K562 (cell line): ENCODE data around the gene SLC4A2. TPM values are rescaled to one million over a fixed set of nuclear protein-coding genes. Genes with fewer than 3 reads are reported as not detected.

ENCODE experiments used
- ATF1 ChIP-seq, 2 experiments: fragments of 450-650 bp in 1 of 2; IDR thresholded peaks; 2 replicates each; pipeline ENCODE4 v1.6.1; 2016; ENCODE audit warnings: missing compliant biosample characterization in 1 of 2, missing genetic modification characterization in 1 of 2
- CBFA2T2 ChIP-seq: fragments of 450-650 bp; conservative IDR thresholded peaks from 2 replicates; pipeline ENCODE4 v1.6.1; 2017; ENCODE audit warnings: mild to moderate bottlenecking
- CBX8 ChIP-seq: fragments of 200-600 bp; sonication (generic); IDR thresholded peaks from 2 replicates; pipeline ENCODE4 v1.6.1; 2012; ENCODE audit warnings: borderline replicate concordance, mixed run types, low read depth, mild to moderate bottlenecking, moderate library complexity, mixed read lengths, low read length, control low read depth, inconsistent platforms; ENCODE audit not compliant: poor library complexity, severe bottlenecking; ENCODE audit errors: extremely low read depth
- CEBPZ ChIP-seq: fragments of 150-350 bp; IDR thresholded peaks from 2 replicates; pipeline ENCODE4 v1.6.1; 2014; ENCODE audit warnings: low read depth, mild to moderate bottlenecking, low read length, borderline replicate concordance
- CHD2 ChIP-seq: IDR thresholded peaks from 2 replicates; pipeline ENCODE4 v1.6.1; 2011; ENCODE audit warnings: low read depth, low read length
- ELF2 ChIP-seq: fragments of 250-450 bp; sonication (Bioruptor Pico); IDR thresholded peaks from 2 replicates; pipeline ENCODE4 v1.5.0; 2021; ENCODE audit warnings: mild to moderate bottlenecking
- EP400 ChIP-seq: fragments of 450-650 bp; IDR thresholded peaks from 2 replicates; pipeline ENCODE4 v1.6.1; 2017; ENCODE audit warnings: antibody characterized with exemption, mild to moderate bottlenecking, moderate library complexity
- GABPB1 ChIP-seq: sonication (generic); formaldehyde crosslinking; IDR thresholded peaks from 2 replicates; pipeline ENCODE4 v1.8.0; 2022; ENCODE audit warnings: mild to moderate bottlenecking, missing genetic modification reagents
- IRF2 ChIP-seq: sonication (generic); formaldehyde crosslinking; IDR thresholded peaks from 2 replicates; pipeline ENCODE4 v1.8.1; 2022; ENCODE audit warnings: mild to moderate bottlenecking, missing genetic modification reagents
- MLLT1 ChIP-seq, 2 experiments: fragments of 450-650 bp; IDR thresholded peaks; 2 replicates each; pipeline ENCODE4 v1.6.1; 2016
- NFXL1 ChIP-seq: fragments of 450-650 bp; formaldehyde crosslinking; IDR thresholded peaks from 2 replicates; pipeline ENCODE4 v1.4.0; 2021; ENCODE audit warnings: mild to moderate bottlenecking
- PCBP2 ChIP-seq: fragments of 200-400 bp; formaldehyde crosslinking; IDR thresholded peaks from 2 replicates; pipeline ENCODE4 v1.6.1; 2018; ENCODE audit warnings: low read length, low read depth, mild to moderate bottlenecking, moderate library complexity; ENCODE audit not compliant: poor library complexity, severe bottlenecking
- PPARD ChIP-seq: fragments of 250-450 bp; sonication (Bioruptor Pico); IDR thresholded peaks from 2 replicates; pipeline ENCODE4 v1.8.0; 2022; ENCODE audit warnings: inconsistent platforms, mild to moderate bottlenecking, moderate library complexity
- PRMT5 ChIP-seq: sonication (generic); formaldehyde crosslinking; IDR thresholded peaks from 2 replicates; pipeline ENCODE4 v1.5.0; 2020; ENCODE audit warnings: missing genetic modification reagents
- PRPF4 ChIP-seq: fragments of 200-400 bp; formaldehyde crosslinking; IDR thresholded peaks from one replicate; pipeline ENCODE4 v1.6.1; 2017; ENCODE audit warnings: low read length, low read depth, mild to moderate bottlenecking; ENCODE audit not compliant: insufficient read depth, poor library complexity, severe bottlenecking
- RBM39 ChIP-seq: fragments of 200-400 bp; formaldehyde crosslinking; optimal IDR thresholded peaks from 2 replicates; pipeline ENCODE3; 2018; ENCODE audit warnings: low read depth, low read length
- ZC3H8 ChIP-seq: fragments of 450-650 bp; IDR thresholded peaks from 2 replicates; pipeline ENCODE4 v1.6.1; 2017
- ZNF217 ChIP-seq: sonication (generic); formaldehyde crosslinking; IDR thresholded peaks from 2 replicates; pipeline ENCODE4 v1.8.0; 2022; ENCODE audit warnings: mild to moderate bottlenecking, missing genetic modification reagents
- polyA plus RNA-seq, 8 experiments: library from polyadenylated mRNA; depleted of rRNA in 4 of 8; stranded (reverse) in 5 of 8; unstranded in 3 of 8; fragments of >200 nt; fragmentation: Nextera tagmentation in 2 of 8; fragmentation: Illumina TruSeq in 1 of 8; extraction: Ambion mirVana in 2 of 8; extraction: Trizol in 1 of 8; gene quantifications; 2 replicates each; pipeline versions ENCODE4 v1.2.1 to v1.2.3, GENCODE V29; 2011 to 2014; ENCODE audit warnings: inconsistent platforms in 1 of 8, missing spikeins in 1 of 8
- total RNA-seq, 7 experiments: library from RNA; depleted of rRNA in 6 of 7; stranded (reverse); fragments of >200 nt in 6 of 7; fragmentation: Illumina TruSeq in 2 of 7; extraction: Trizol in 2 of 7; gene quantifications; 2 replicates each; pipeline versions ENCODE4 v1.2.1 to v1.2.3, GENCODE V29; 2011 to 2021; ENCODE audit warnings: low replicate concordance in 1 of 7
- TF ChIP-seq, protein P1 (sequence below): fragments of 200-400 bp; formaldehyde crosslinking; IDR thresholded peaks from 2 replicates; pipeline ENCODE4 v1.6.1; 2017; ENCODE audit warnings: mild to moderate bottlenecking, low read depth, low read length, moderate library complexity
- TF ChIP-seq, protein P2 (sequence below): conservative IDR thresholded peaks from 2 replicates; pipeline ENCODE4 v1.6.1; 2011; ENCODE audit warnings: low read depth, mild to moderate bottlenecking, low read length; ENCODE audit not compliant: control insufficient read depth

The SLC4A2 gene
- total and polyA plus RNA-seq, 9 of the 15 experiments (the other 6 are each of a cell fraction or from before 2014, with no cell fraction given): 11.4 to 375 (median 130) TPM

GRCh38 chr7:151059367-151060112 is at the start of gene SLC4A2 (continued):
- TF ChIP-seq, protein P1, sequence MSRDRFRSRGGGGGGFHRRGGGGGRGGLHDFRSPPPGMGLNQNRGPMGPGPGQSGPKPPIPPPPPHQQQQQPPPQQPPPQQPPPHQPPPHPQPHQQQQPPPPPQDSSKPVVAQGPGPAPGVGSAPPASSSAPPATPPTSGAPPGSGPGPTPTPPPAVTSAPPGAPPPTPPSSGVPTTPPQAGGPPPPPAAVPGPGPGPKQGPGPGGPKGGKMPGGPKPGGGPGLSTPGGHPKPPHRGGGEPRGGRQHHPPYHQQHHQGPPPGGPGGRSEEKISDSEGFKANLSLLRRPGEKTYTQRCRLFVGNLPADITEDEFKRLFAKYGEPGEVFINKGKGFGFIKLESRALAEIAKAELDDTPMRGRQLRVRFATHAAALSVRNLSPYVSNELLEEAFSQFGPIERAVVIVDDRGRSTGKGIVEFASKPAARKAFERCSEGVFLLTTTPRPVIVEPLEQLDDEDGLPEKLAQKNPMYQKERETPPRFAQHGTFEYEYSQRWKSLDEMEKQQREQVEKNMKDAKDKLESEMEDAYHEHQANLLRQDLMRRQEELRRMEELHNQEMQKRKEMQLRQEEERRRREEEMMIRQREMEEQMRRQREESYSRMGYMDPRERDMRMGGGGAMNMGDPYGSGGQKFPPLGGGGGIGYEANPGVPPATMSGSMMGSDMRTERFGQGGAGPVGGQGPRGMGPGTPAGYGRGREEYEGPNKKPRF: no peak
- TF ChIP-seq RBM39 (no peak), MLLT1 (IDR thresholded peaks at IDR 0.05) (peak; percentile 46 to 67; a peak in 2 of 4 replicates), NFXL1 (CRISPR knock-in tag) (no peak), CBFA2T2 (no peak), EP400 (no peak), IRF2 (CRISPR knock-in tag) (no peak), ELF2 (no peak; the same call in 1 of the 2 replicates), PPARD (CRISPR knock-in tag) (no peak), CEBPZ (no peak), PCBP2 (no peak), ATF1 (CRISPR knock-in tag; IDR thresholded peaks at IDR 0.05) (no peak), ATF1 (tag; IDR thresholded peaks at IDR 0.05) (no peak), PRPF4 (no peak), ZC3H8 (no peak), CBX8 (no peak), GABPB1 (no peak; the same call in 1 of the 2 replicates), CHD2 (no peak), PRMT5 (CRISPR knock-in tag) (no peak), ZNF217 (CRISPR knock-in tag) (no peak)
- TF ChIP-seq, protein P2, sequence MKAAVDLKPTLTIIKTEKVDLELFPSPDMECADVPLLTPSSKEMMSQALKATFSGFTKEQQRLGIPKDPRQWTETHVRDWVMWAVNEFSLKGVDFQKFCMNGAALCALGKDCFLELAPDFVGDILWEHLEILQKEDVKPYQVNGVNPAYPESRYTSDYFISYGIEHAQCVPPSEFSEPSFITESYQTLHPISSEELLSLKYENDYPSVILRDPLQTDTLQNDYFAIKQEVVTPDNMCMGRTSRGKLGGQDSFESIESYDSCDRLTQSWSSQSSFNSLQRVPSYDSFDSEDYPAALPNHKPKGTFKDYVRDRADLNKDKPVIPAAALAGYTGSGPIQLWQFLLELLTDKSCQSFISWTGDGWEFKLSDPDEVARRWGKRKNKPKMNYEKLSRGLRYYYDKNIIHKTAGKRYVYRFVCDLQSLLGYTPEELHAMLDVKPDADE: 0 out of 2 replicates have a peak, but pooled peaks have one; percentile 30
